ENCODE results near the gene MYRFL.

DNA sequence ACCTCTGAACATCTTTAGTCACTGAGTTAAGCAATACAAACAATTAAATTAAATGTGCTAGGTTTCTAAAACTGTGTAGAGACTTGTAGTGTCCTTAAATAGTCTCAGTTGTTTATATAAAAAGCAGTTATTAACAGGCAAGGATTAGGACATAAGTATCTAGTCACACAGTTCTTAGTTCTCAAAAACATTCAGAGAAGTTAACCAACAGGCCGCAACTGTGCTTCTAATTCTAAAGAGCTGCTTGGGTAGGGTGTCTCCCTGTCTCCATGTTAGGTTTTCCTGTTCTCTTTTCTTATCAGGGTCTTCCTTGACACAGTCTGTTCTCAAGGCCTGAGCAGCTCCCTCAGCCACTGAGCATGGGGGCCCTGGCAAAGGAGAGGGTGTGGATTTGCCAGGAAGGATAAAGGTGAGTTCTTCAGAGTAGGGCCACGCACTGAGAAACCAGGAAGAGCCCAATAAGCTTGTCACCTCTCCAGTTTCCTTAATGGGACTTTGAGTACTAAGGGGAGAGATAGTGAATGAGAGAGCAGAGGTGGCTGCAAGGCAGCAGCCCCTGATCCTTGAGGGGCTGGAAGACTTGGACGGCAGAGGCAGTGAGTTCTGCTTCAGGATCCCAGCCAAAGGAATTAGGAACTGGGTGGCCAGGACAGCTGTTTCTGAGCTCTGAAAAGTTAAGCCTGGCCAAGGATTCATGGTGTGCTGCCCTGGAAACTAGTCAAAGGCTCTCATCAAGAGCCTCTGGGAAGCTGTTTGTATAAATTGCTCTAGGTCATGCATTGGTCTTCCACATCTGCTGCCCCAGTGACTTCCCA, 177.3 kb downstream of the MYRFL start:
- TF ChIP-seq, protein P1, sequence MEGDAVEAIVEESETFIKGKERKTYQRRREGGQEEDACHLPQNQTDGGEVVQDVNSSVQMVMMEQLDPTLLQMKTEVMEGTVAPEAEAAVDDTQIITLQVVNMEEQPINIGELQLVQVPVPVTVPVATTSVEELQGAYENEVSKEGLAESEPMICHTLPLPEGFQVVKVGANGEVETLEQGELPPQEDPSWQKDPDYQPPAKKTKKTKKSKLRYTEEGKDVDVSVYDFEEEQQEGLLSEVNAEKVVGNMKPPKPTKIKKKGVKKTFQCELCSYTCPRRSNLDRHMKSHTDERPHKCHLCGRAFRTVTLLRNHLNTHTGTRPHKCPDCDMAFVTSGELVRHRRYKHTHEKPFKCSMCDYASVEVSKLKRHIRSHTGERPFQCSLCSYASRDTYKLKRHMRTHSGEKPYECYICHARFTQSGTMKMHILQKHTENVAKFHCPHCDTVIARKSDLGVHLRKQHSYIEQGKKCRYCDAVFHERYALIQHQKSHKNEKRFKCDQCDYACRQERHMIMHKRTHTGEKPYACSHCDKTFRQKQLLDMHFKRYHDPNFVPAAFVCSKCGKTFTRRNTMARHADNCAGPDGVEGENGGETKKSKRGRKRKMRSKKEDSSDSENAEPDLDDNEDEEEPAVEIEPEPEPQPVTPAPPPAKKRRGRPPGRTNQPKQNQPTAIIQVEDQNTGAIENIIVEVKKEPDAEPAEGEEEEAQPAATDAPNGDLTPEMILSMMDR (IDR thresholded peaks at IDR 0.05; ENCODE audit: poor library complexity, severe bottlenecking), result no peak
- TF ChIP-seq RAD21 (conservative IDR thresholded peaks at IDR 0.05), result no peak
